Hepatocyte (in vitro differentiated cells): Measurements from ENCODE around the gene TRIM39. TPM values are rescaled to one million over a fixed set of nuclear protein-coding genes. Genes with fewer than 3 reads are reported as not detected.

Experiments
- DNase-seq: peaks from one replicate; pipeline ENCODE4 v3.0.0-alpha.2; 2016; ENCODE audit warnings: low spot score
- H2AFZ ChIP-seq: fragments of 200-600 bp; sonication (generic); 2 replicates; pipeline ENCODE4 v1.6.0; 2016; ENCODE audit warnings: antibody characterized with exemption, mild to moderate bottlenecking
- H3K27ac ChIP-seq: fragments of 200-600 bp; sonication (generic); 2 replicates; pipeline ENCODE4 v1.5.1; 2016; ENCODE audit warnings: mild to moderate bottlenecking
- H3K27me3 ChIP-seq: fragments of 200-600 bp; sonication (generic); 2 replicates; pipeline ENCODE4 v1.6.1; 2016
- H3K36me3 ChIP-seq: fragments of 200-600 bp; sonication (generic); replicated peaks from 2 replicates; pipeline ENCODE4 v1.5.1; 2016; ENCODE audit warnings: low read depth; ENCODE audit not compliant: insufficient read depth
- H3K4me1 ChIP-seq: fragments of 200-600 bp; sonication (generic); 2 replicates; pipeline ENCODE4 v1.5.1; 2016; ENCODE audit warnings: mild to moderate bottlenecking, moderate library complexity; ENCODE audit not compliant: insufficient read depth
- H3K4me2 ChIP-seq: fragments of 200-600 bp; sonication (generic); 2 replicates; pipeline ENCODE4 v1.6.0; 2016
- H3K4me3 ChIP-seq: fragments of 200-600 bp; sonication (generic); 2 replicates; pipeline ENCODE4 v1.5.1; 2016; ENCODE audit warnings: mild to moderate bottlenecking
- H3K79me2 ChIP-seq: fragments of 200-600 bp; sonication (generic); 2 replicates; pipeline ENCODE4 v1.6.0; 2017; ENCODE audit warnings: mild to moderate bottlenecking
- H3K9me2 ChIP-seq: fragments of 200-600 bp; sonication (generic); replicated peaks from 2 replicates; pipeline ENCODE4 v1.6.0; 2017; ENCODE audit warnings: mild to moderate bottlenecking; ENCODE audit not compliant: insufficient read depth
- H3K9me3 ChIP-seq: fragments of 200-600 bp; sonication (generic); 2 replicates; pipeline ENCODE4 v1.5.1; 2016; ENCODE audit warnings: low read depth, mild to moderate bottlenecking
- H4K20me1 ChIP-seq: fragments of 200-600 bp; sonication (generic); 2 replicates; pipeline ENCODE4 v1.6.0; 2016; ENCODE audit warnings: mild to moderate bottlenecking; ENCODE audit not compliant: insufficient read depth, poor library complexity, severe bottlenecking
- CTCF ChIP-seq: fragments of 200-600 bp; sonication (generic); IDR thresholded peaks from 2 replicates; pipeline ENCODE4 v1.5.1; 2016; ENCODE audit warnings: antibody characterized with exemption, mild to moderate bottlenecking; ENCODE audit not compliant: poor library complexity
- EZH2 ChIP-seq: fragments of 200-600 bp; sonication (generic); IDR thresholded peaks from 2 replicates; pipeline ENCODE4 v1.6.1; 2016; ENCODE audit warnings: antibody characterized with exemption, mild to moderate bottlenecking, borderline replicate concordance
- EZH2phosphoT487 ChIP-seq: fragments of 200-600 bp; sonication (generic); IDR thresholded peaks from one replicate; pipeline ENCODE4 v1.6.1; 2018; ENCODE audit warnings: antibody characterized with exemption, mild to moderate bottlenecking, low read depth, moderate library complexity; ENCODE audit not compliant: unreplicated experiment, severe bottlenecking
- WGBS: methylation state at CpG from one replicate; pipeline ENCODE4 v1.1.6; 2016; ENCODE audit warnings: low lambda C conversion rate; ENCODE audit errors: missing lambda C conversion rate; 5-methylcytosine and 5-hydroxymethylcytosine counted together
- polyA plus RNA-seq: library from polyadenylated mRNA; unstranded; fragments of >200 nt; fragmentation: Nextera tagmentation; extraction: Ambion mirVana; gene quantifications from 2 replicates; pipeline ENCODE4 v1.2.1, GENCODE V29; 2016
- total RNA-seq: library from RNA; depleted of rRNA; stranded (reverse); fragments of >200 nt; gene quantifications from 2 replicates; pipeline ENCODE4 v1.2.3, GENCODE V29; 2014

Gene TRIM39
- total and polyA plus RNA-seq, 2 experiments from 2014 or later: 7.8 to 8.8 TPM

DNA sequence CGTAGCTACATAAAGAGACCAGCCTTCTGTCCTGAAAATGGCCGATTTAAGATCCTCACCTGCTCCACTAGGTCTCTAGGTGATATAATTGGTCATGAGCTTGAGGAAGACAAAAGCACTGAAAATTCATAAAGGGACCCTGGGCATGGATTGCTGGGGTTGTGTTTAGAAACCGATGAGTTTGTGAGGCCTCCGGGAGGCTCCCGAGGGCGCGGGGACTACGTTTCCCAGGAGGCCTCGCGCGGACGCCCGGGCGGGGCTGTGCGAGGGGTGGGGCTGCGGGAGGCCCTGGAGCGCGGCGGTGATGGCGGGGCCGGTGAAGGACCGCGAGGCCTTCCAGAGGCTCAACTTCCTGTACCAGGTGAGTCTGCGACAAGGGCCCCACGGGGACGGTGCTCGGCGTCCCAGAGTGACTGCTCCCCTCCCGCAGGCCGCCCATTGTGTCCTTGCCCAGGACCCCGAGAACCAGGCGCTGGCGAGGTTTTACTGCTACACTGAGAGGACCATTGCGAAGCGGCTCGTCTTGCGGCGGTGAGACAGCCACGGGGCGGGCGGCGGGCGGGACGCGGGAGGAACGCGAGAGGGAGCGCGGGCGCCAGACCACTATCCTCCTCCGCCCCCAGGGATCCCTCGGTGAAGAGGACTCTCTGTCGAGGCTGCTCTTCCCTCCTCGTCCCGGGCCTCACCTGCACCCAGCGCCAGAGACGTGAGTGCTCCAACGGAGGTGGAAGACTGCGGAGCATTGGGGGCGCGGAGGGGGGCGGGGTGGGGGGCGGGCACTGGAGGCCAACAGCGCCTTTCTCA is 18.3 kb downstream of the TRIM39 start, which contains the start of gene RPP21:
TSS of gene RPP21 (plus strand) at position 289 of the 804 bp plus-strand sequence. CDS start at position 305, 16 bp downstream.
- Histone ChIP-seq H3K27ac (peak within 1 kb of the TSS; percentile 97), H2AFZ (peak within 1 kb of the TSS; percentile 88), H3K4me1 (peaks cover 5% of the 10 kb centered on the region), H3K4me3 (peak within 1 kb of the TSS; percentile 80), H3K79me2 (peaks cover 7% of the 10 kb centered on the region), H3K9me3 (no peaks in the 10 kb centered on the region), H3K27me3 (no peaks in the 10 kb centered on the region), H3K9me2 (no peaks in the 10 kb centered on the region), H3K4me2 (peak within 1 kb of the TSS; percentile 72), H3K36me3 (no peaks in the 10 kb centered on the region), H4K20me1 (no peaks in the 10 kb centered on the region)
- TF ChIP-seq EZH2phosphoT487 (no peak), EZH2 (no peak), CTCF (peak; percentile 8)
- 6% methylated on average over 39 of the region's 64 CpGs for WGBS
- DNase-seq: peak; percentile 93

DNA sequence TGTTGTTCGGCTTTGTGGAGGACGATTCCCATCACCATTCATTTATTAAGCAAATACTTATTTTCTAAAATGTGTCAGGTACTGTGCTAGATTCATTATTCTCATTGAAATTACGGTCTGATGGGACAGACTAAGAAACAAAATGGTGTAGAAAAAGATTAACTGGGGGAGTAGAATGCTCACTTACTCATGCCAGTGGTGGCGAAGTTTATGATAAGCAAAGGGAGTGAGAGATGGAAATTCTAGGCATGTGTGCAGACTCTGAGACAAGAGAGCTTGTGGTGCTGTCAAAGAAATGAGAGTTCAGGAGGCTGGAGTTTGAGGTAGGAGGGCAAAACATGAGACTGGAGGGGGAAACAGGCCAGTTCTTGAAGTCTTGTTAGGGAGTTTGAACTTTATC is 19.1 kb downstream of the TRIM39 start:
- no peaks in the 10 kb centered on the region for H3K36me3 ChIP-seq
- DNase-seq: no peak
- peak overlapping the region; percentile 88 for H2AFZ ChIP-seq
- H4K20me1 ChIP-seq: no peaks in the 10 kb centered on the region
- H3K27ac ChIP-seq: peak overlapping the region; percentile 97
- no peaks in the 10 kb centered on the region for H3K27me3 ChIP-seq
- no peaks in the 10 kb centered on the region for H3K9me2 ChIP-seq
- peaks cover 5% of the 10 kb centered on the region for H3K4me1 ChIP-seq
- H3K79me2 ChIP-seq: peaks cover 7% of the 10 kb centered on the region
- peak overlapping the region; percentile 80 for H3K4me3 ChIP-seq
- H3K4me2 ChIP-seq: peak overlapping the region; percentile 72
- TF ChIP-seq EZH2phosphoT487 (no peak), EZH2 (no peak), CTCF (no peak)
- WGBS: 76% methylated on average over 4 of the region's 4 CpGs
- H3K9me3 ChIP-seq: no peaks in the 10 kb centered on the region

DNA sequence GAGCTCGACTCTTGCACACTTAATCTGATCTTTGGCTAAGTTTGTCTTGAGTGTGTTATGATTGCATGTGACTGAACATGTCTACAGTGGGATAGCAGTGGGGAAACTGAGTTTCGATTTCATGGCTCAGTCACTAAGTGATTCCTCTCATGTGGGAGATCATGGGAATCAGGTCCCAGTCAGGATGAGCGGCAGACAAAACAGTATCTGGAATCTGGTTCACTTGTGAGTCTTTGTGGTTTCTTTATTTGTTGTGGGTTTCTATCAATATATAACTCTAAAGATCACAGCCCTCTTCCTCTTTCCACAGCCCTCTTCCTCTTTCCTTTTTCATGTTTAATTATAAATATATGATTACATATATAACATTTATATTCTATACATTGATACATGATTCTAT is 22.2 kb downstream of the TRIM39 start:
- no peaks in the 10 kb centered on the region for H3K36me3 ChIP-seq
- DNase-seq: no peak
- H3K9me3 ChIP-seq: no peaks in the 10 kb centered on the region
- no peaks in the 10 kb centered on the region for H3K27me3 ChIP-seq
- TF ChIP-seq EZH2phosphoT487 (no peak), CTCF (no peak), EZH2 (no peak)
- no peak overlapping the region for H3K27ac ChIP-seq
- no peaks in the 10 kb centered on the region for H4K20me1 ChIP-seq
- no peak overlapping the region for H2AFZ ChIP-seq
- H3K9me2 ChIP-seq: no peaks in the 10 kb centered on the region
- no peak overlapping the region for H3K4me2 ChIP-seq
- 89% methylated on average over 3 of the region's 3 CpGs for WGBS
- H3K4me1 ChIP-seq: peaks cover 5% of the 10 kb centered on the region
- H3K4me3 ChIP-seq: no peak overlapping the region
- H3K79me2 ChIP-seq: peaks cover 7% of the 10 kb centered on the region
